SU-DHL-6 (cell line): ENCODE results near the gene NFYA.

Source experiments
- H2AFZ ChIP-seq: fragments of 200-600 bp; sonication (generic); 2 replicates; pipeline ENCODE4 v1.6.1; 2014; ENCODE audit warnings: low read depth, mild to moderate bottlenecking, moderate library complexity, mixed read lengths, antibody characterized with exemption, low read length; ENCODE audit not compliant: severe bottlenecking
- H3F3A ChIP-seq: fragments of 200-600 bp; shearing (Covaris generic); 2 replicates; pipeline ENCODE4 v1.6.0; 2016; ENCODE audit warnings: antibody characterized with exemption, mild to moderate bottlenecking; ENCODE audit not compliant: insufficient read depth
- H3K27ac ChIP-seq: fragments of 200-600 bp; sonication (generic); 2 replicates; pipeline ENCODE4 v1.5.1; 2016; ENCODE audit warnings: low read depth, mild to moderate bottlenecking, low read length, moderate library complexity, mixed read lengths
- H3K27me3 ChIP-seq: fragments of 200-600 bp; sonication (generic), shearing (Covaris generic); 2 replicates; pipeline ENCODE4 v1.6.0; 2014; ENCODE audit warnings: mild to moderate bottlenecking, low read length
- H3K36me3 ChIP-seq: fragments of 200-600 bp; sonication (generic); 2 replicates; pipeline ENCODE4 v1.6.1; 2014; ENCODE audit warnings: mild to moderate bottlenecking, low read length, mixed read lengths
- H3K4me2 ChIP-seq: fragments of 300-600, 200-600 bp; shearing (Covaris generic), sonication (generic); 2 replicates; pipeline ENCODE4 v1.6.0; 2014; ENCODE audit warnings: low read length, low read depth, mild to moderate bottlenecking; ENCODE audit not compliant: poor library complexity, severe bottlenecking
- H3K4me3 ChIP-seq: fragments of 200-600 bp; sonication (generic); 2 replicates; pipeline ENCODE4 v1.5.1; 2014; ENCODE audit warnings: antibody characterized with exemption, low read length, mild to moderate bottlenecking, mixed read lengths; ENCODE audit not compliant: insufficient read depth, poor library complexity, severe bottlenecking
- H3K79me2 ChIP-seq: fragments of 200-600 bp; sonication (generic); 2 replicates; pipeline ENCODE4 v1.6.1; 2014; ENCODE audit warnings: mild to moderate bottlenecking, low read length, moderate library complexity; ENCODE audit not compliant: insufficient read depth
- H3K9ac ChIP-seq: fragments of 200-600 bp; sonication (generic); 2 replicates; pipeline ENCODE4 v1.7.0; 2014; ENCODE audit warnings: mild to moderate bottlenecking, low read length
- H3K9me2 ChIP-seq: fragments of 200-600 bp; sonication (generic); replicated peaks from 2 replicates; pipeline ENCODE4 v1.6.1; 2014; ENCODE audit warnings: low read length; ENCODE audit not compliant: insufficient read depth
- H3K9me3 ChIP-seq: fragments of 200-600 bp; sonication (generic); 2 replicates; pipeline ENCODE4 v1.6.1; 2014; ENCODE audit warnings: low read length, mixed read lengths; ENCODE audit not compliant: insufficient read depth
- H4K20me1 ChIP-seq: fragments of 200-600 bp; sonication (generic); 2 replicates; pipeline ENCODE4 v1.6.1; 2014; ENCODE audit warnings: low read depth, mild to moderate bottlenecking, antibody characterized with exemption, low read length, moderate library complexity, mixed read lengths
- EZH2phosphoT487 ChIP-seq: fragments of 200-600 bp; sonication (generic), shearing (Covaris generic); conservative IDR thresholded peaks from 2 replicates; pipeline ENCODE4 v1.6.1; 2018; ENCODE audit warnings: mild to moderate bottlenecking, antibody characterized with exemption, low read length, moderate library complexity, mixed read lengths
- TF ChIP-seq, protein P1 (sequence below): fragments of 200-600 bp; sonication (generic); IDR thresholded peaks from one replicate; pipeline ENCODE4 v1.5.1; 2017; ENCODE audit warnings: antibody characterized with exemption, mild to moderate bottlenecking, low read length, moderate library complexity; ENCODE audit not compliant: insufficient read depth, poor library complexity, severe bottlenecking

The NFYA gene

GRCh38 chr6:41040101-41040939 is 32.5 kb upstream of the NFYA start:
- no peak overlapping the region for H3K4me3 ChIP-seq
- H3K9me3 ChIP-seq: no peaks in the 10 kb centered on the region
- no peaks in the 10 kb centered on the region for H3K27me3 ChIP-seq
- no peak overlapping the region for H3K4me2 ChIP-seq
- H3K79me2 ChIP-seq: no peaks in the 10 kb centered on the region
- H3K36me3 ChIP-seq: no peaks in the 10 kb centered on the region
- no peak overlapping the region for H3K27ac ChIP-seq
- H3K9me2 ChIP-seq: no peaks in the 10 kb centered on the region
- no peak for TF ChIP-seq EZH2phosphoT487
- TF ChIP-seq, protein P1, sequence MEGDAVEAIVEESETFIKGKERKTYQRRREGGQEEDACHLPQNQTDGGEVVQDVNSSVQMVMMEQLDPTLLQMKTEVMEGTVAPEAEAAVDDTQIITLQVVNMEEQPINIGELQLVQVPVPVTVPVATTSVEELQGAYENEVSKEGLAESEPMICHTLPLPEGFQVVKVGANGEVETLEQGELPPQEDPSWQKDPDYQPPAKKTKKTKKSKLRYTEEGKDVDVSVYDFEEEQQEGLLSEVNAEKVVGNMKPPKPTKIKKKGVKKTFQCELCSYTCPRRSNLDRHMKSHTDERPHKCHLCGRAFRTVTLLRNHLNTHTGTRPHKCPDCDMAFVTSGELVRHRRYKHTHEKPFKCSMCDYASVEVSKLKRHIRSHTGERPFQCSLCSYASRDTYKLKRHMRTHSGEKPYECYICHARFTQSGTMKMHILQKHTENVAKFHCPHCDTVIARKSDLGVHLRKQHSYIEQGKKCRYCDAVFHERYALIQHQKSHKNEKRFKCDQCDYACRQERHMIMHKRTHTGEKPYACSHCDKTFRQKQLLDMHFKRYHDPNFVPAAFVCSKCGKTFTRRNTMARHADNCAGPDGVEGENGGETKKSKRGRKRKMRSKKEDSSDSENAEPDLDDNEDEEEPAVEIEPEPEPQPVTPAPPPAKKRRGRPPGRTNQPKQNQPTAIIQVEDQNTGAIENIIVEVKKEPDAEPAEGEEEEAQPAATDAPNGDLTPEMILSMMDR: no peak
- H4K20me1 ChIP-seq: no peaks in the 10 kb centered on the region
- H3F3A ChIP-seq: no peaks in the 10 kb centered on the region
- no peak overlapping the region for H3K9ac ChIP-seq
- no peak overlapping the region for H2AFZ ChIP-seq

DNA sequence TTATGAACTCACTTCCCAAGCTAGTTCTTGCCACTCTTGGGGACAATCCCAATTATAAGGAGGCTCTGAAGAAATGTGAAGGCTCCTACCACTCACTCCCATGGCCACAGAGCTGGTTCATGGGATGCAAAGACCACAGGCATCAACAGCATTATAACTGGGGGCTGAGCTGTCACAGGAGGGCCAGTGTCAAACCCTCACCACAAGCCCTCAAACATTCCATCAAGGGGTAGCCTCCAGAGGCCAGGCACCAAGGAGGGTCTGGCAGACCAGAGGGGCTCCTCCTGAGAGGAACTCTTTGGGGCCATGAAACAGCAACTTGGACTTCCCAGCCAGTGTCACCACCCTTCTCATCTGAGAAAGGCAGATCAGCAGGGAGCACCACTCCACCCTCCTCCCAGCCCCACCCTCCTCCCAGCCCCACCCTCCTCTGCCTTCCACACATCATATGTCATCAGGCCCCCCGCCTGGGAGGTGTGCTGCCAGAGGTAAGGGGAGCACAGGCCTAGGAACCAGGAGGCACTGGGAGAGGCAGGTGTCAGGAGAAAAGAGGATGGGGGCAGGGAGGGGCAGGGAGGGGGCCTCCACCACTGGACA is 31.7 kb upstream of the NFYA start:
- H3K9me2 ChIP-seq: no peaks in the 10 kb centered on the region
- H3K4me2 ChIP-seq: no peak overlapping the region
- H3K9me3 ChIP-seq: no peaks in the 10 kb centered on the region

GRCh38 chr6:41042226-41043055 is 30.3 kb upstream of the NFYA start, which contains the start of gene TSPO2:
Gene TSPO2, plus strand, starts transcription at chr6:41042467. Its CDS starts 519 bp downstream, at chr6:41042986.
- H3K79me2 ChIP-seq: no peaks in the 10 kb centered on the region
- no peaks in the 10 kb centered on the region for H3K27me3 ChIP-seq
- no peak within 1 kb of the TSS for H3K27ac ChIP-seq
- H3F3A ChIP-seq: no peaks in the 10 kb centered on the region
- H3K36me3 ChIP-seq: no peaks in the 10 kb centered on the region
- H3K9ac ChIP-seq: no peak within 1 kb of the TSS
- H4K20me1 ChIP-seq: no peaks in the 10 kb centered on the region
- TF ChIP-seq EZH2phosphoT487: no peak
- TF ChIP-seq, protein P1: no peak
- H3K9me2 ChIP-seq: no peaks in the 10 kb centered on the region
- H2AFZ ChIP-seq: no peak within 1 kb of the TSS
- no peaks in the 10 kb centered on the region for H3K9me3 ChIP-seq
- H3K4me2 ChIP-seq: no peak within 1 kb of the TSS
- H3K4me3 ChIP-seq: no peak within 1 kb of the TSS

More for the DNA sequence above, 31.7 kb upstream of the NFYA start:
- no peak overlapping the region for H3K4me3 ChIP-seq
- H4K20me1 ChIP-seq: no peaks in the 10 kb centered on the region
- H3K27ac ChIP-seq: no peak overlapping the region
- no peak overlapping the region for H3K9ac ChIP-seq
- TF ChIP-seq EZH2phosphoT487: no peak
- TF ChIP-seq, protein P1: no peak
- H3F3A ChIP-seq: no peaks in the 10 kb centered on the region
- no peaks in the 10 kb centered on the region for H3K36me3 ChIP-seq
- H2AFZ ChIP-seq: no peak overlapping the region
- H3K79me2 ChIP-seq: no peaks in the 10 kb centered on the region
- H3K27me3 ChIP-seq: no peaks in the 10 kb centered on the region
